8988T (cell line): ENCODE measurements around the gene STK32C.

Source experiments
- DNase-seq: peaks from one replicate; pipeline ENCODE4 v3.0.0; 2011

Gene STK32C

GRCh38 chr10:132206806-132207535, 100.8 kb downstream of the STK32C start:
- DNase-seq, result no peak

DNA sequence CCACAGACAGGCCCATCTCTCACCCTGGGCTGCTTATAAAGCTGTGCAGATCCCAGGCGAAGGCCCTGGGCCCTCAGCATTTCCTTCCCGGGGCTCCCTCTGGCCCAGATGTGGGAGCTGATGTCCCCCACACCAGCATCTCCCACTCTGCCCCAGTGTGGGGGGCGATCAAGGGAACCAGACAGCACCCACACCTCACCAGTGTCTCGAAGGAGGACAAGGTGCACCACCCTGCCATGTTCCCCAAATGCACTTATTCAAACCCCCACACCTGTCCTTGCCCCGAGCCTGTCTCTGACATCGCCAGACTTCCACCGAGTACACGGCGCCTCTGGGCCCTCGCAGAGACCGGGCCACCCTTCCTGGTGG, 101.4 kb downstream of the STK32C start:
- DNase-seq, result no peak

- no peak for DNase-seq
Measured at GRCh38 chr10:132205650-132206376, 101.9 kb downstream of the STK32C start.

DNA sequence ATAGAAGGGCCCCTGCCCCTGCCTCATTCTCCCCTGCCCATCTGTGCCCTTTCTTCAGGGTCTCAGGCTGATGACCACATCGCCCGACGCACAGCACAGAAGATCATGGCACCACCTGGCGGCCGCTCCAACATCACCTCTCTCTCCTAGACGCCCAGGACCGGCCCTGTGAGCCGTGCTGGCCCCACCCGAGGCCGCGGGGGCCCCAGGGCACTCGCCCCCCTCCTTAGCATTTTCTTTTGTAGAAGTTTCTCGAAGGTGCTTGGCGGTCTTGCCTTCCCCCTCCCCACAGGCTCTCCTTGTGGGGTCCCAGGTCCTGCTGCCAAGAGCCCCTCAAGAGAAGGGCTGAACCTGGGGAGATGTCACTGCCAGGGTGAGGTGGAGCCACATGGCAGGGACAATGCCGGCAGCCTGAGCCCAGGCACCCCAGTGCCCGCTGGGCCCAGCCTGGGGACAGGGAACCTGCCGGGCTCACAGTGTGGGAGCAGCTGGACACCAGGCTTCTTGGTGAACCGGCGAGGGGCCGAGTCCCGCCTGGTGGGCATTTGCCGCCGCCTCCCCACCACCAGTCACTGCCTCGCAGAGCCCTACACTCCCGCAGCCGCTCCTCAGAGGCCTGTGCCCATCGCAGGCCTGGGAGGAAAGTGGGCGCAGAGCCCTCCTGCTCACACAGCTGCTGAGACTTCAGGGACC, 102.8 kb downstream of the STK32C start:
- no peak for DNase-seq

- no peak for DNase-seq
Measured at GRCh38 chr10:132204078-132204780, 103.5 kb downstream of the STK32C start.

GRCh38 chr10:132203256-132204077, 104.3 kb downstream of the STK32C start:
- DNase-seq, result no peak

DNA sequence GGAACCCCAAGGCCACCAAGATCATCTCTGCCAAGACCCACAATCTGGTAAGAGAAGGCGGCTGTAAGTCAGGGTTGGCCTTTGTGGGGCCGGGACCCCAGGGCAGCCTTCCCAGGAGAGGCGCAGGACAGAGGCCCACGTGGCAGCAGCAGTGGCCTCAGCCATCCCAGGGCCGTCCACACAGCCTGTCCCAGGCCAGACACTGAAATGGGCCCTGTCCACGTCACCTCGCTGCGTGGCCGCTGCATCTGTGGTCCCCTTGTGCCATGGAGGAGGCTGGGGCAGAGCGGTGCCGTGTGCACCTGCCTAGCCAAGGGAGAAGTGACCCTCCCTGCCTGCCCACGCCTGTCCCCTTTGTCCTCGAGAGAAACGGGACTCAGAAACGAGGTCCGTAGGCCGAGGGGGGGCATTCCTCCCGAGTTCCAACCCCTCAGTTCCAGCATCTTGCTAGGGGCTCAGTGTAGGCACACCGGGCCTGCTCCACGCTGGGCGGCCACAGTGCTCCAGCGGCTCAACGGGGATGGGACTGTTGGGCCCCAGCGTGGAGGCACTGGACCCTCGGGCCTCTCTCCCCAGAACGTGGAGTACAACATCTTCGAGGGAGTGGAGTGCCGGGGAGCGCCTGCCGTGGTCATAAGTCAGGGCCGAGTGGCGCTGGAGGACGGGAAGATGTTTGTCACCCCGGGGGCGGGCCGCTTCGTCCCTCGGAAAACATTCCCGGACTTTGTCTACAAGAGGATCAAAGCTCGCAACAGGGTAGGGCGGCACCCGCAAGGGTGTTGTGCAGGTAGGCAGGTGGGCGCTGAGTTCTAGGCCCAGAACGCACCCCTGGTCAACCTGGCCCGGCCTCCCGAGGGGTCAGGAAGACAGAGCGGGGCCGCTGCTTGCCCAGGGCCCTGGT, 105.4 kb downstream of the STK32C start:
- no peak for DNase-seq

DNA sequence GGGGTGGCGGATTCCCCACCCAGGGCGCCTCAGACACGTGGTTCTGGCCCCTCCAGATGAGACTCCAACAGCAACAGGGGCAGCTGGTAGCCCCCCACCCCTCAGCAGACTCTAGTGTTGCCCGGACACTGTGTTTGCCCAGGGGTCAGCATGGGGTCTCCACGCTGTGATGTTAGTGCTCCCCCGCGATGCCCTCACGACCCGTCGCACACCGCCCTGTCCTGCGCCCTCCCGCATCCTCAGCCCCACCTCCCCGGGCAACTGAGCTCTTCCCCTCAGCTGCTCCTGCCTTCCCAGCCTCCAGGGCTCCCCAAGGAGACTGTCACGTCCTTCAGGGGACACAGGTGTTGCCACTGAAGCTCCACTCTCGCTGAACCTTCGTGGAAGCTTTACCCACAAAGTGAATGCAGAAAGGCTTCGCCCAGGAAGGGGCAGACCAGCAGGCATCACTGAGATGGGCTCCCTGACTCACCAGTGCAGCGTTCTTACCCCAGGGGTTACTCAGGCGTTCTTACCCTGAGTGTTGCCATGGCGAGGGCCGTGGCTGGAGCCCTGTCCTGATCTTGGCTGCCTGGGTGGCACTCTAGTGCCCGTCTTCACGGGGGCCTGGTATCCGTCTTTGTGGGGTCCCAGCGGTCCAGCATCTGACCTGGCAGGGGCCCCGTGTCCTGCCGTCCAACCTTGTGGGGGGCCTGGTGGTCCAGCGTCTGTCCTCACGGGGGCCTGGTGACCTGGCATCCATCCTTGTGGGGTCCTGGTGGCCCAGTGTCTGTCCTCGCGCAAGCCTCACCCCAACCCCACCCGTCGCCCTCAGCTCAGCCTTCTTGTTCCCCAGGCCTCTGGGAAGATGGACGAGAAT, 106.4 kb downstream of the STK32C start:
- DNase-seq, result no peak

DNA sequence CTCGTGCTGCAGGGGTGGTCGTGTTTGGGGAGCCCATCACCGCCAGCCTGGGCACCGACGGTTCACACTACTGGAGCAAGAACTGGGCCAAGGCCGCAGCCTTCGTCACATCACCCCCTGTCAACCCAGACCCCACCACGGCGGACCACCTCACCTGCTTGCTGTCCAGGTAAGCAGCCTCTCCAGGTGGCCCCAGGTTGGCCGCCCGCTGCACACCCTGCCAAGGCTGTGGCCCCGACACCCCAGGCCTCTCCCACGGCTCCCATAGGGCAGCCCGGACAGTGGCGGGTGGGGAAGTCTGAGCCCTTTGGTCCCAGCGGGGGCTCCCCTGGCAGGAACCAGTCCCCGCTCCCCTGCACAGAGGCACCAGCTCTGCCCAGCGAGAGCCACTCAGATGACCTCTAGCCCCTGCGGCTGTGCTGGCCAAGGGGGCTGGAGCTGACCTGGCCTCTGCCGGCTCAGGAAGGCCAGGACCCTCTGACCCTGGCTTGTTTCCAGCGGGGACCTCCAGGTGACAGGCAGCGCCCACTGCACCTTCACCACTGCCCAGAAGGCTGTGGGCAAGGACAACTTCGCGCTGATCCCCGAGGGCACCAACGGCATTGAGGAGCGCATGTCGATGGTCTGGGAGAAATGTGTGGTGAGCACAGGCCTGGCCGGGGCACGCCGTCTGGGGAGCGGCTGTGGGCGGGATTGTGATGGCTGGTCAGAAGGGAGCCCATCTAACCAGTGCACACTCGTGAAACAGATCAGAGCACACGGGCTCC, 107.2 kb downstream of the STK32C start:
- no peak for DNase-seq

DNA sequence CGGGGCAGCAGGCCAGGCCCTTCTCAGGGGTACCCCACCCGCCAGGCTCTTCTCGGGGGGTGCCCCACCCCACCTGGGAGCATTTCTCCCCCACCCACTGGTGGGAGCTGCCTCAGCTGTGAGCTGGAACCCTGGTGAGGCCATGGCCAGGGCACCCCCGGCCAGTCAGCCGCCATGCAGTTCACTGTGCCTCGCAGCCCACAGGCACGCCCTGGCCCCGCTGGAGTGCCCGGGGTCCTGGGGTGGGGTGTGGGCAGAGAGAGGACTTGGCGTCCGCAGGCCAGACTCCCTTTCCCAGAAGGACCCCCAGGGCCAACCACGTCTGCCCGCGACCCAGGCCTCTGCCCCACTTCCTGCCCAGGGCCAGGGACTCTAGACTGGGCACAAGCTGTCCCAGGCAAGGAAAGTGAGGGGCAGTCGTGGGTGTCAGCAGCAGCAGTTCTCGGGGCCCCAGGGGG, 107.9 kb downstream of the STK32C start:
- peak; percentile 21 for DNase-seq

DNA sequence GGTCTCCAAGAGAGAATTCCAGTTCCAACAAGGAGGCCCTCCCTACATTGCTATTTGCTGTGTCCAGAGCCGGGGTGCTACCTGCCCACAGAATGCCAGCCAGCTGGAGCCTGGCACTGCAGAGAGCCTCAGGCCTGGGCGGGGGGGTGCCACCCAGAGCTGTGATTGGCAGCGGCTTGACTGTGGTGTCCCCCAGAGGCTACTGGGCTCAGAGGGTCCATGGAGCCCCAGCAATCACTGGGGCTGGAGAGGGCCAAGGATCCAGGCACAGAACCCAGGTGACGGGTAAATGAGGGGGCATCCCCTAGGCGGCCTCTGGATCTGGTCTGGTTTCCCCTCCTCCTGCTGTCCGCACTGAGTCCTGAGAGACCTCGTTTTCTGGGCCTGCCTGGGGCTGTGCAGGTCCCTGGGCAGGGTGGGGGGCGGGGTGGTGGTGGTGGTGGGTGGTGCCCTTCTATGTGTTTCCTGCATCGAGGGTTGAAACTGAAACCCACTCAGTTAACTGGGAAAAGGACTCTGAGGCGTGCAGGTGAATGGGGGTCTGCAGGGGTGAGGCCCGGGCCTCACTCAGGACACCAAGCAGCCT, 108.4 kb downstream of the STK32C start:
- DNase-seq, result peak; percentile 27

- DNase-seq, result no peak
Measured at GRCh38 chr10:132198381-132199181, 109.2 kb downstream of the STK32C start.

- DNase-seq, result no peak
Measured at GRCh38 chr10:132198068-132198370, 109.7 kb downstream of the STK32C start.

GRCh38 chr10:132197271-132198067, 110.3 kb downstream of the STK32C start:
- no peak for DNase-seq

GRCh38 chr10:132196178-132197113, 111.3 kb downstream of the STK32C start:
- no peak for DNase-seq

DNA sequence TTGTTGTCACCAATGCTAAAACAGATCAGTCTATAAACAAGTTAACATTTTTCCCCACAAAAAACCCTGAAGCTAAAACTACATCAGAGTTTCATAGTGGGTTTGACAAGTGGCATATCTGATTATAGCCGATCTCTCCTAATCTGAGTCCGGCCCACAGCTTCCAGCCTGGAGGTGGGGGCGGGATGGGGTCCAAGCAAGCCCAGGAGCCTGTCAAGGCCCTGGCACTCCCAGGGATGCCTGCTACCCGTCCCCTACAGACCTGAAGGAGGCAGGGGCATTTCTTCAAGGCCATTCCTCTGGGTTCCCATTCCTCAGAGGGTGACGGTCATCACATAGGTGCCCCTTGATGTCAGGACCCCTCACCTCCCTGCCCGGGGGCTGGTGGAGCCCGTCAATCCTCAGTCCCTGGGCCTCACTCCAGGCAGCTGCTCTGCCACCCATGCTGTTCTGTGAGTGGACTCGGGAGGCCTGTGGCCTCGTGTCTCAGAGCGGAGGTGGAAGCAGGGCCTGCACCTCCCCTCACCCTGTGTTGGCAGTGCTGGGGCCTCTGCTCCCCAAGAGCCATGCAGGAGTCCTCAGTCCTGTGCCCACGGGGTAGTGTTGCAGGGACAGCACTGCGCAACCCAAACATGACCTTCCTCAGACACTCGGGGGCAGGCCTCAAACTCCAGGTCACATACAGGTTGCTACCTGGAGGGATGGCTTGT, 112.2 kb downstream of the STK32C start:
- DNase-seq, result no peak
